Kidney epithelial cell (primary cell): Measurements from ENCODE around the gene DOCK1. TPM values are rescaled to one million over a fixed set of nuclear protein-coding genes. Genes with fewer than 3 reads are reported as not detected.

ENCODE experiments used
- DNase-seq: peaks from one replicate; pipeline ENCODE4 v3.0.0-alpha.2; 2010; ENCODE audit warnings: low read depth
- H3K27me3 ChIP-seq: 2 replicates; pipeline ENCODE4 v1.6.0; 2011; ENCODE audit warnings: low read length; ENCODE audit not compliant: control insufficient read depth, insufficient read depth
- H3K36me3 ChIP-seq: 2 replicates; pipeline ENCODE4 v1.5.1; 2011; ENCODE audit warnings: low read length; ENCODE audit not compliant: control insufficient read depth, insufficient read depth
- H3K4me3 ChIP-seq: 2 replicates; pipeline ENCODE4 v1.5.1; 2011; ENCODE audit warnings: low read depth, mild to moderate bottlenecking, control low read depth, low read length
- total RNA-seq: library from RNA; depleted of rRNA; stranded (reverse); fragments of >200 nt; gene quantifications from 2 replicates; pipeline ENCODE4 v1.2.3, GENCODE V29; 2015
- TF ChIP-seq, protein P1 (sequence below): IDR thresholded peaks from 2 replicates; pipeline ENCODE4 v1.5.1; 2011; ENCODE audit warnings: mild to moderate bottlenecking, moderate library complexity, low read length, control low read depth, inconsistent platforms; ENCODE audit not compliant: insufficient read depth, poor library complexity, severe bottlenecking

The DOCK1 gene
- total RNA-seq, 1 donor from 2014 or later, result 39.5 TPM

DNA sequence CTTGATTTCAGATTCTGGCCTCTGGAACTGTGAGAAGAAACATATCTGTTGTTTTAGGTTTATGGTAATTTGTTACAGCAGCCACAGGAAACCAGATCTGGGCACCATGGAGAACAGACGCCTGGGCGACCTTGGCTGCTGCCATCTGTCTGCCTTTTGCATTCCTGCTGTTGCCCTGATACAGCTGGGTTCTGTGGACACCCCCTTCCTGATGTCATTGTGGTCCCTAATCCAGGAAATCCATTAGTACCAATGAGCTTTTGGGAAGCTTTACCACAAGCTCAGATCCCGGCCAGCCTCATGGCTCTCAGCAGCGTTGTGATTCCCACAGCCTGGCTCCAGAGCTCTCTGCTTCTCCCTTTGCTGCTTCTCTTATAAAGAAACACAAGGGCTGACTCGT, 469.7 kb downstream of the DOCK1 start:
- no peaks in the 10 kb centered on the region for H3K27me3 ChIP-seq
- TF ChIP-seq, protein P1, sequence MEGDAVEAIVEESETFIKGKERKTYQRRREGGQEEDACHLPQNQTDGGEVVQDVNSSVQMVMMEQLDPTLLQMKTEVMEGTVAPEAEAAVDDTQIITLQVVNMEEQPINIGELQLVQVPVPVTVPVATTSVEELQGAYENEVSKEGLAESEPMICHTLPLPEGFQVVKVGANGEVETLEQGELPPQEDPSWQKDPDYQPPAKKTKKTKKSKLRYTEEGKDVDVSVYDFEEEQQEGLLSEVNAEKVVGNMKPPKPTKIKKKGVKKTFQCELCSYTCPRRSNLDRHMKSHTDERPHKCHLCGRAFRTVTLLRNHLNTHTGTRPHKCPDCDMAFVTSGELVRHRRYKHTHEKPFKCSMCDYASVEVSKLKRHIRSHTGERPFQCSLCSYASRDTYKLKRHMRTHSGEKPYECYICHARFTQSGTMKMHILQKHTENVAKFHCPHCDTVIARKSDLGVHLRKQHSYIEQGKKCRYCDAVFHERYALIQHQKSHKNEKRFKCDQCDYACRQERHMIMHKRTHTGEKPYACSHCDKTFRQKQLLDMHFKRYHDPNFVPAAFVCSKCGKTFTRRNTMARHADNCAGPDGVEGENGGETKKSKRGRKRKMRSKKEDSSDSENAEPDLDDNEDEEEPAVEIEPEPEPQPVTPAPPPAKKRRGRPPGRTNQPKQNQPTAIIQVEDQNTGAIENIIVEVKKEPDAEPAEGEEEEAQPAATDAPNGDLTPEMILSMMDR, result no peak
- no peaks in the 10 kb centered on the region for H3K36me3 ChIP-seq
- no peak overlapping the region for H3K4me3 ChIP-seq
- DNase-seq, result no peak

DNA sequence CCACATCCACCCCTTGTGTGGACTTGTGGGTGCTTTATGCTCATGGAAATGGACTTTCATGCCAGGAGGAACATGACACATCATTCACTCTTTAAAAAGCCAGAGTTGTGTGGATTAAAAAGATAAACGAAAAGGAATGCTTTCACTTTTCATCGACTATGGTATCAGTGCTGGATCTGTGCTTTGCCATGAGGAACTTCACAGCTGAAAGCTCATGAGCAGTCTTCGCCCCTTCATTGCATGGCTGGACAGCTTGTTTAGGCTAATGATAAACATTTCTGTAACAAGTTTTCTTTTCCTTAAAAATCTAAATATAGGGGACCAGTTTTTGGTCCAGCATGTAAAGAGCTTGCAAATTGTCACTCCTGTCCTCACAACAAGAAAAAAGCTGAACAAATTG, 470.2 kb downstream of the DOCK1 start:
- no peaks in the 10 kb centered on the region for H3K27me3 ChIP-seq
- no peak for DNase-seq
- no peaks in the 10 kb centered on the region for H3K36me3 ChIP-seq
- TF ChIP-seq, protein P1, result no peak
- H3K4me3 ChIP-seq, result no peak overlapping the region

DNA sequence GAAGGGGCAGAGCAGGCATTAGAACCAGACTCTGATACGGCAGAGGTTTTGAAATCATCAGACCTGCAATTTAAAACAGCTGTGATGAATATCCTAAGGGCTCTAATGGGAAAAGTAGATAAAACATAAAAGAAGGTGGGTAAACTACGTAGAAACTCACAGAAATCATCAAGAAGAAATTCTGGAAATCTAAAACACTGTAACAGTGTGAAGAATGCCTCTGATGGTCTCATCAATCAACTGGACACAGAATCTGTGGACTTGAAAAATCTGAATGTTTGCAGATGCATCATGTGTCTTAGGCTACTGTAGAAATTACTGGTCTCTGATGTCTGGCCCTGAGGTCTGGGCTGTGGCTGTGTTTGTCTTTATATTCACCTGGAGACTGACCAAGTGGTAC, 470.8 kb downstream of the DOCK1 start:
- Histone ChIP-seq H3K4me3 (no peak overlapping the region), H3K27me3 (no peaks in the 10 kb centered on the region), H3K36me3 (no peaks in the 10 kb centered on the region)
- TF ChIP-seq, protein P1, result no peak
- no peak for DNase-seq

DNA sequence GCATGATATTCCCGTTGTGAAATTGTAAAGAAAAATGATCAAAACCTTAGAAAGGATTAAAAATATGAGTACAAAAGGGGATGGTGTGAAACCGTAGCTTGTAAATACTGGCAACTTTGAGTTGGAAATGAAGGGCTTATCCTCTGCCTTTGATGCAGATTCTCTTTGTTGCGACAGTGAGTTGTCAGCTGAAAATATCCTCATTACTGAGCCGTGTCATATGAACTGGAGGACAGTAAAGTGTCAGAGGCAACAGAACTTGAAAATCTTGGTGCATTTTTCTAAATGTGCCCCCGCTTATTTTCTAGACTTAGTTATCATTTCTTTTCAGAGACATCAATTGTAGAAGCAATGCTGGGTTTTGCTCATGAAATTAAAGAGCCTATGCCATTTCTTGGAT, 473.4 kb downstream of the DOCK1 start:
- H3K36me3 ChIP-seq, result no peaks in the 10 kb centered on the region

DNA sequence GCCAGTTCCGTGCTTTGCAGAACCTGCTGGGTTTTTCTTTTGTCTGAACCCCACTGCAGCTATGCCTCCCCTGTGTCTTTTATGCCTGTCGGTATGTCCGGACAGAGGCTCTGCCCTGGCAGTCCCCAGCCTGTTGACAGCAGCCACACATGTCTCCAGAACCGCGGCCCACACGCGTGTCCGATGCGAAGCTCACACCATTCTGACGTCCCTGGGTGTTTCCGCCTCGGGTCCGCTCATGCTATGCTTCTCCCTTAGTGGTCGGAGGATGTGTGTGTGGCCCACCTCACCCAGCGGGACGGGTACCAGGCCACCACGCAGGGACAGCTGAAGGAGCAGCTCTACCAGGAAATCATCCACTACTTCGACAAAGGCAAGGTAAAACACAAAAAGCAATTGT, 479.3 kb downstream of the DOCK1 start:
- no peak for DNase-seq
- Histone ChIP-seq H3K36me3 (no peaks in the 10 kb centered on the region), H3K4me3 (no peak overlapping the region), H3K27me3 (no peaks in the 10 kb centered on the region)
- TF ChIP-seq, protein P1, result no peak

More for the DNA sequence above, 473.4 kb downstream of the DOCK1 start:
- DNase-seq, result no peak
- TF ChIP-seq, protein P1, result no peak
- Histone ChIP-seq H3K27me3 (no peaks in the 10 kb centered on the region), H3K4me3 (no peak overlapping the region)

DNA sequence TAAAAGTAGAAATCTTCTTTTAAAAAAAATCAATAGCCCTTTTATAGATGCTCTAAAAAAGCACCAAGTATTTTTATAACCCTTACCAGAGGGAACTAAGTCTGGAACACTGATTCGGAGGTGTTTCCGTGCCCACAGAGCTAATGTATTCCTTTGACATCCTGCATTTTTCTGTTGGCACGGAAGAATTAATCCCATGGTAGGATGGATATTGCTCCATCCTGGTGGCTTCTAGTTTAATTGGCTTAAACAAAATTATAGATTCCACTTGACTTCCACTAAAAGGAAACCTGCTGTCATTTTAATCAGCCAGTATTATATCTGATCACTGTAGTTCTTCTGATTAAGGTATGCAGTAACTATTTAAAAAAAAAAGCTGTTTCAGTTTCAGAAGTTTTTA, 479.8 kb downstream of the DOCK1 start:
- H3K4me3 ChIP-seq, result no peak overlapping the region
- H3K27me3 ChIP-seq, result no peaks in the 10 kb centered on the region
- TF ChIP-seq, protein P1, result no peak
- H3K36me3 ChIP-seq, result no peaks in the 10 kb centered on the region
- DNase-seq, result no peak
